T-helper 9 cell (primary cell): ENCODE data around the gene ZKSCAN4.

Source experiments
- DNase-seq: peaks from one replicate; pipeline ENCODE4 v3.0.0-alpha.2; 2020

ZKSCAN4 gene

GRCh38 chr6:28208111-28208659, 43.9 kb downstream of the ZKSCAN4 start:
- no peak for DNase-seq

- no peak for DNase-seq
Observed at GRCh38 chr6:28207510-28208110, 44.5 kb downstream of the ZKSCAN4 start.

GRCh38 chr6:28206928-28207509, 45.0 kb downstream of the ZKSCAN4 start:
- no peak for DNase-seq

- DNase-seq: no peak
Observed at GRCh38 chr6:28206527-28206926, 45.5 kb downstream of the ZKSCAN4 start.

GRCh38 chr6:28205879-28206278, 46.2 kb downstream of the ZKSCAN4 start:
- DNase-seq: no peak

GRCh38 chr6:28203201-28203600, 48.9 kb downstream of the ZKSCAN4 start:
- DNase-seq: no peak

- no peak for DNase-seq
Observed at GRCh38 chr6:28200020-28200419, 52.0 kb downstream of the ZKSCAN4 start.
